Activated CD8-positive, alpha-beta T cell treated with anti-CD3 and anti-CD28 coated beads, Interleukin-2, amount 10 ng/mL, durations not matched to agents 7 days and 5 days (primary cell): ENCODE measurements around the gene OR2V2. TPM values are rescaled to one million over a fixed set of nuclear protein-coding genes. Genes with fewer than 3 reads are reported as not detected.
A peak's percentile ranks its signal among the peaks of the same experiment; 100 is the strongest.

Experiments used
- ATAC-seq: fragments of 150-1000 bp; cut with Tn5 transposase; one replicate; pipeline ENCODE4 v1.10.0; 2021; ENCODE audit warnings: moderate library complexity
- CTCF ChIA-PET: fragments of 350-600 bp; sonication (Branson Sonifier 250); formaldehyde crosslinking; loops from one replicate; lab custom pipeline; 2021; ENCODE audit warnings: antibody characterized with exemption; lab: Charles Lee
- POLR2A ChIA-PET: fragments of 350-600 bp; sonication (Branson Sonifier 250); formaldehyde crosslinking; loops from one replicate; lab custom pipeline; 2021; ENCODE audit warnings: antibody characterized with exemption; lab: Charles Lee
- DNase-seq: peaks from one replicate; pipeline ENCODE4 v3.0.0-alpha.2; 2020
- H3K27ac Mint-ChIP-seq: one replicate; pipeline ENCODE4 v1.8.0; 2021; ENCODE audit warnings: mild to moderate bottlenecking, mixed read lengths
- H3K27me3 Mint-ChIP-seq: one replicate; pipeline ENCODE4 v1.8.0; 2021; ENCODE audit warnings: low read depth, mixed read lengths
- H3K36me3 Mint-ChIP-seq: one replicate; pipeline ENCODE4 v1.8.0; 2021; ENCODE audit warnings: low read depth, mixed read lengths
- H3K4me1 Mint-ChIP-seq: one replicate; pipeline ENCODE4 v1.8.0; 2021; ENCODE audit warnings: low read depth, mixed read lengths
- H3K4me3 Mint-ChIP-seq: one replicate; pipeline ENCODE4 v1.8.0; 2021; ENCODE audit warnings: mild to moderate bottlenecking, mixed read lengths
- H3K9me3 Mint-ChIP-seq: one replicate; pipeline ENCODE4 v1.8.0; 2022; ENCODE audit warnings: mixed read lengths; ENCODE audit not compliant: insufficient read depth
- total RNA-seq, 2 experiments: library from RNA; stranded (reverse); gene quantifications; one replicate each; pipeline ENCODE4 v1.2.3, GENCODE V29; 2021

OR2V2 gene
- total RNA-seq, 2 experiments from 2014 or later, result not detected

- peak overlapping the region; percentile 92 for H3K4me3 Mint-ChIP-seq
- CTCF ChIA-PET, result interaction anchor here (0.8 to 7.7 kb wide), 10 partner anchors 8 to 65 kb away, joined by 3 to 78 read pairs (median 4); partner anchors contain the start of genes TRIM41 and TRIM7
- H3K36me3 Mint-ChIP-seq, result peaks cover 11% of the 10 kb centered on the region
- POLR2A ChIA-PET, result interaction anchor here (0.9 to 5.9 kb wide), 11 partner anchors 14 to 359 kb away, joined by 3 to 34 read pairs (median 6); partner anchors contain the start of genes RACK1, TRIM41, TRIM52 and TRIM7
- ATAC-seq (peak; percentile 5), DNase-seq (peak; percentile 54)
- H3K9me3 Mint-ChIP-seq, result no peaks in the 10 kb centered on the region
- peak overlapping the region; percentile 94 for H3K27ac Mint-ChIP-seq
- H3K27me3 Mint-ChIP-seq, result no peaks in the 10 kb centered on the region
- peaks cover 52% of the 10 kb centered on the region for H3K4me1 Mint-ChIP-seq
Measured at GRCh38 chr5:181189962-181190710, 42.8 kb downstream of the OR2V2 start.

DNA sequence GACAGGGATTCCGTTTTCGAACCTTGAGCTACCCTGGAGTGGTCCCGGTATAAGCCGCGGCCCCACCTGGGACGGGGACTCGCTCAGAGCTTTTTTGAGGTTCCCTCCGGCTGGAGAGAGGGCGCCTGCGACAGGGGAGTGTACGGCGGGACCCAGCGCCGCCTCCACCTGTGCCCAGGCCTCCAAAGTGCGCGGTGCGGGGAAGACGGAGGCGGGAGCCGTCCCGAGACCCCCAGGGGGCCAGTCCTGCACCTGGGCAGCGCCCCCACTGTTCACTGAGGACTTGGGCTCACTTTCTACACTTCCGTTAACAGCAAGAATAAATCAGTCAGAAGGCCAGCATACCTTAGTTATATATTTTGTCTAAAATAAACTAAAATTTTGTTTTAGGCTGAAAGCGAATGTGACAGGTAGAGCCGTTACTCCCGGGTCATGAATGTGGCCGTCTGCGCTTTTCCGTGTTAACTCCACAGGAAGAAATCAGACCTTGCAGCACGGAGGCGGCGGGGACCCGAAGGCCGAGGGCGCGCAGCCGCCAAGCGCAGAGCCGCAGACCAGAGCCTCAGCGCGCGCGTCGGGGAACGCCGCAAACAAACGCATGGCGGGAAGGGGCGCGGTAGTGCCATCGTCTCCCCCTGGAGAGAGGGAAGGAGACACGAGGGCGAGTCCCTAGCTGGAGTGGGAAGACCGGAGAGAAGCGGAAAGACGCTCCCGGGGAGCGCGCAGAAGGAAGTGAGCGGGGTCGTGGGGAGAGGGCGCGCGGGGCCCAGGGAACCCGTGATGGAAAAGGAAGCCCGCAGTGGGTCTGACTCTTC is 43.5 kb downstream of the OR2V2 start:
- DNase-seq, result peak; percentile 64
- no peaks in the 10 kb centered on the region for H3K27me3 Mint-ChIP-seq

DNA sequence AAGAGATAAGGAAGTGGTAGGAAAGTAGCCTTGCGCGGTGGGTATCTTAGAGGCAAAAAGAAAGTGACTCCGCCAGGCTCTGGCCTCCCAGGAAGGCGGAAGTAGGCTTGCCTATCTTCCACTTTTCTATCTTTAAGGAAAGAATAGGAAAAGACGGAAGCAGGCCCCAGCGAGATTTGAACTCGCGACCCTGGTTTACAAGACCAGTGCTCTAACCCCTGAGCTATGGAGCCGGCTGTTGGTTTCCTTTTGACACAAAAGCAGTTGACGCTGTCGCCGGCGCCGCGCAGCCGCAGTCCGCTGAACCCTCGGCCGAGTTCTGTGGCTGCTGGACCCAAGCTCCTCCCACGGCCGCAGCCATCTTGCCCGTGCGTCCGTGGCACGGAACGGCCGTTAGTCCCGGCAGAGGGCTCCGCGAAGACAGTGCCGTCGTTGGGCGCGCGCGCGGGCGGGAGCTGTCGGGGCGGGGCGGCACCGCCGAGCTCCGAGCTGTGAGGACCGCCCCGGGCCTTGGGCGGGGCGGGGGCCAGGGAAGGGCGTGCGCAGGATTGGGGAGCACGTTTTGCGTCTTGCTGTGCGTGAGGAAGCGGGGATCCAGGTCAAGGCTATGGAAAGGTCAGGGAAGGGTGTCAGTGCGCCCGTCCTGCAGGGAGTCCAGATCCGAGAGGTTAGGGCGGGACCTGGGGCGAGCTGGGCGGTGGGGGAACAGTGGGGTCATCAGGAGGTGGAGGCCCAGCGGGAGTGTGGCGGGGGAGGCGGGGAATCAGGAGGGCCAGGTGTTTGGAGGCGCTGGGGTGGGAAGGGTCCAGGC is 44.3 kb downstream of the OR2V2 start:
- Mint-ChIP-seq H3K9me3 (no peaks in the 10 kb centered on the region), H3K27ac (peak overlapping the region; percentile 90), H3K27me3 (no peaks in the 10 kb centered on the region), H3K4me3 (peak overlapping the region; percentile 92), H3K4me1 (peaks cover 40% of the 10 kb centered on the region), H3K36me3 (peaks cover 11% of the 10 kb centered on the region)
- ATAC-seq (peak; percentile 68), DNase-seq (peak; percentile 95)
- POLR2A ChIA-PET, result interaction anchor here (0.7 to 5.9 kb wide), 12 partner anchors 8 to 361 kb away, joined by 3 to 40 read pairs (median 4); partner anchors contain the start of genes TRIM41, TRIM52 and TRIM7
- CTCF ChIA-PET, result interaction anchor here (0.9 to 7.7 kb wide), 7 partner anchors 11 to 70 kb away, joined by 4 to 78 read pairs (median 5); partner anchors contain the start of gene TRIM7

More for the DNA sequence above, 43.5 kb downstream of the OR2V2 start:
- no peaks in the 10 kb centered on the region for H3K9me3 Mint-ChIP-seq
- H3K4me1 Mint-ChIP-seq, result peaks cover 46% of the 10 kb centered on the region
- H3K36me3 Mint-ChIP-seq, result peaks cover 11% of the 10 kb centered on the region
- ChIA-PET POLR2A (interaction anchor here (0.9 to 5.9 kb wide), 15 partner anchors 9 to 360 kb away, joined by 3 to 40 read pairs (median 6); partner anchors contain the start of genes TRIM41, TRIM52 and TRIM7), CTCF (interaction anchor here (0.9 to 7.7 kb wide), 9 partner anchors 12 to 71 kb away, joined by 3 to 78 read pairs (median 5); partner anchors contain the start of genes TRIM41 and TRIM7)
- peak; percentile 7 for ATAC-seq
- H3K4me3 Mint-ChIP-seq, result peak overlapping the region; percentile 92
- peak overlapping the region; percentile 94 for H3K27ac Mint-ChIP-seq

DNA sequence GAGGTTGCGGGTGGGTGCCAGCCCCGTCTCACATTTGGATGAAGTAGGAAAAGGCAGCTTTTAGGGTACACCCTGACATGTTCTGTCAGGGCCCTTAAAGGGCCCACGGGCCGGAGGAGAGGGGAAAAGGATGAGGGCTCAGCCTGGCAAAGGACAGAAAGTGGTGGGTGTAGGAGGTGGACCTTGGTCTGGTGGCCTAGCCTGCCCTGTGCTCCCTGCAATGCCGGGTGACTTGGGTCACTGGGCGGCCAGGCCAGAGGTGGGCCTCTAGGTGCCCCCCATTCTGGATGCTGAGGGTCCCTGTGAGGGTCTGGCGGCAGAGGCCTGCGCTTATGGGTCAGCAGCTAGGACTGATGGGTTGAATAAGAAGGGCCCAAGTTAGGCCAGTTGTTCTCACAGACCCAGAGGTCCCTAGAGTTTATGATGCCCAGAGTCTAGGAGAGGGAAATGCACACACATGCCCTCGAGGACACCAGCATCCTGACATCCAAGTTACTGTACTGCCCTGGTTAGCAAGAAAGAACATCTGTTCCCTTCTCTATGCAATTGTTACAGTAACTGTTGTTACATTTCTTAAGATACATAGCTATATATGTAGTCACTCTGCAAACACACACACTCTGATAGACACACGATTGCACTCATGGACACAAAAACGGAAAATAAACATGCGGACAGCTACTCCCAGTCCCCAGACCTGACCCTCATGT is 45.1 kb downstream of the OR2V2 start:
- no peaks in the 10 kb centered on the region for H3K27me3 Mint-ChIP-seq
- no peaks in the 10 kb centered on the region for H3K9me3 Mint-ChIP-seq
- H3K4me1 Mint-ChIP-seq, result peaks cover 37% of the 10 kb centered on the region

DNA sequence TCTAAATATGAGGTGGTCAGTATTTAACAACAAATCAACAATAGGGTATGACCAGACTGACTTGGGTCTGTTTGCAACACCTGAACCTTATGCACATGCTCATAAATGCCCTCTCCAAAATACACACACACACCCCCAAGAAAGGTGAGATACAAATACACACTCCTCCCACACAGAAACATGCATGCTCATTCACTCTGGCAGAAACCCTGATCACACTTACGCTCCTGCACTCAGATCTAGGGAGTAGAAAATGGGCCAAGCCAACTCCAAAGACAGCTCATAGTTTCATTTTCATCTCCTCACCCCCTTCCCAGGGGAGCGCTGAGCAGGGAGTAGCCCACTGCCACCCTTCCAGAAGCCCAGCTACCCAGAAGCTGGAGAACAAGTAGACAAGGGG is 46.3 kb downstream of the OR2V2 start:
- no peaks in the 10 kb centered on the region for H3K9me3 Mint-ChIP-seq
- H3K4me1 Mint-ChIP-seq, result peaks cover 27% of the 10 kb centered on the region
- H3K27ac Mint-ChIP-seq, result no peak overlapping the region
- DNase-seq (no peak), ATAC-seq (no peak)
- H3K36me3 Mint-ChIP-seq, result peaks cover 6% of the 10 kb centered on the region
- no peaks in the 10 kb centered on the region for H3K27me3 Mint-ChIP-seq
- ChIA-PET POLR2A (interaction anchor here (2.7 to 2.8 kb wide), 2 partner anchors 12 to 29 kb away, joined by 22 to 40 read pairs; partner anchors contain the start of genes TRIM41 and TRIM7), CTCF (interaction anchor here (1.0 to 7.7 kb wide), 3 partner anchors 9 to 29 kb away, joined by 3 to 78 read pairs (median 4); partner anchors contain the start of gene TRIM7)
- H3K4me3 Mint-ChIP-seq, result no peak overlapping the region

More for the DNA sequence above, 45.1 kb downstream of the OR2V2 start:
- Mint-ChIP-seq H3K36me3 (peaks cover 11% of the 10 kb centered on the region), H3K27ac (peak overlapping the region; percentile 90), H3K4me3 (peak overlapping the region; percentile 92)
- no peak for ATAC-seq
- POLR2A ChIA-PET, result interaction anchor here (0.7 to 5.9 kb wide), 11 partner anchors 9 to 362 kb away, joined by 3 to 40 read pairs (median 5); partner anchors contain the start of genes TRIM41, TRIM52 and TRIM7
- no peak for DNase-seq
- CTCF ChIA-PET, result interaction anchor here (1.0 to 7.7 kb wide), 7 partner anchors 8 to 53 kb away, joined by 3 to 78 read pairs (median 4); partner anchors contain the start of gene TRIM7

GRCh38 chr5:181194489-181195248 is 47.3 kb downstream of the OR2V2 start:
- Mint-ChIP-seq H3K4me3 (no peak overlapping the region), H3K36me3 (peaks cover 4% of the 10 kb centered on the region), H3K9me3 (no peaks in the 10 kb centered on the region), H3K4me1 (peaks cover 25% of the 10 kb centered on the region), H3K27ac (no peak overlapping the region), H3K27me3 (peaks cover 2% of the 10 kb centered on the region)
- no peak for ATAC-seq
- POLR2A ChIA-PET, result no interaction called here
- no peak for DNase-seq
- CTCF ChIA-PET, result interaction anchor here (2.0 to 7.7 kb wide), 2 partner anchors 10 to 12 kb away, joined by 4 to 78 read pairs; partner anchors contain the start of gene TRIM7

GRCh38 chr5:181195249-181195761 is 47.9 kb downstream of the OR2V2 start:
- Mint-ChIP-seq H3K4me3 (no peak overlapping the region), H3K27ac (no peak overlapping the region), H3K27me3 (peaks cover 7% of the 10 kb centered on the region), H3K36me3 (peaks cover 4% of the 10 kb centered on the region), H3K9me3 (no peaks in the 10 kb centered on the region), H3K4me1 (peaks cover 19% of the 10 kb centered on the region)
- POLR2A ChIA-PET, result no interaction called here
- CTCF ChIA-PET, result no interaction called here
- ATAC-seq, result no peak
- no peak for DNase-seq

DNA sequence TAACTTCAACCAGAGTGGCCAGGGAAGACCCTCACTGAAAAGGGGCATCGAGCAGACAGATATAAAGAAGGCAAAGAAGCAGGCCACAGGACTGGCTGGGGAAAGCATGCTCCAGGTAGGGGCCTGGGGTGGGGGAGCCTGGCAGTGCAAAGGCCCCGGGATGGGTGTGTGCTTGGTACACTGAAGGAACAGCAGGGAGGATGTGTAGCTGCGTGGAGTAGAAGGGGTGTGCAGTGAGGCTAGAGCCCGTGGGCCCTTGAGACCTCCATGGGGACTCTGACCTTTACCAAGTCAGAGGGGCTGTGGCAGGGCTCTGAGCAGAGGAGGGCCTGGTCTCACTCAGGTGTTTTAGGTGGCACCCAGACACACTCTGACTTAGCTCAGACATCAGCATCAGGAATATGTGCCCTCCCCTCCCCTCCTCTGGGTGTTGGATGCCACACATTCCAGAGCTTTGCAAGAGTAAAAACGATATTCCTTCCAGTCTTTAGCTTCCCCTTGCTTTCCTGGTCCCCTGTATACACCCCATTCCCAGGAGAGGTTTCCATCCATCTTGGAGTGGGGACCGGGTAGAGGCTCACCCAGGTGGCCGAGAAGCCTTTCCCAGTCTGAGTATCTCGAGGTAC is 50.1 kb downstream of the OR2V2 start:
- ChIA-PET CTCF (interaction anchor here (2.0 to 2.3 kb wide), 2 partner anchors 8 to 10 kb away, joined by 4 to 11 read pairs; no protein-coding TSS in a partner anchor), POLR2A (interaction anchor here (1.1 kb wide), 1 partner anchor 10 kb away, joined by 3 read pairs; no protein-coding TSS in a partner anchor)
- no peak overlapping the region for H3K4me3 Mint-ChIP-seq
- no peaks in the 10 kb centered on the region for H3K9me3 Mint-ChIP-seq
- no peak for DNase-seq
- H3K36me3 Mint-ChIP-seq, result no peaks in the 10 kb centered on the region
- H3K27me3 Mint-ChIP-seq, result peaks cover 15% of the 10 kb centered on the region
- no peak overlapping the region for H3K27ac Mint-ChIP-seq
- H3K4me1 Mint-ChIP-seq, result peaks cover 10% of the 10 kb centered on the region
- ATAC-seq, result no peak

- H3K4me3 Mint-ChIP-seq, result no peak overlapping the region
- ATAC-seq, result no peak
Measured at GRCh38 chr5:181198106-181198685, 50.8 kb downstream of the OR2V2 start.

More at GRCh38 chr5:181198106-181198685, 50.8 kb downstream of the OR2V2 start:
- H3K27ac Mint-ChIP-seq, result no peak overlapping the region
- no peak for DNase-seq
- H3K27me3 Mint-ChIP-seq, result peaks cover 19% of the 10 kb centered on the region
- ChIA-PET POLR2A (interaction anchor here (1.1 kb wide), 1 partner anchor 9 kb away, joined by 3 read pairs; no protein-coding TSS in a partner anchor), CTCF (interaction anchor here (2.0 to 2.3 kb wide), 2 partner anchors 9 kb away, joined by 4 to 11 read pairs; no protein-coding TSS in a partner anchor)
- H3K36me3 Mint-ChIP-seq, result no peaks in the 10 kb centered on the region
- no peaks in the 10 kb centered on the region for H3K9me3 Mint-ChIP-seq
- H3K4me1 Mint-ChIP-seq, result peaks cover 3% of the 10 kb centered on the region
